ENCODE results near the gene ABR. TPM values are rescaled to one million over a fixed set of nuclear protein-coding genes. Genes with fewer than 3 reads are reported as not detected.
"Not testable (repeated sequence)": the region's sequence is repeated elsewhere in the genome, so short reads cannot be mapped to it uniquely, and the experiment has no call there.

The ABR gene
- polyA plus RNA-seq, 3 donors, result 14.7 to 62.4 (median 36.4) TPM

DNA sequence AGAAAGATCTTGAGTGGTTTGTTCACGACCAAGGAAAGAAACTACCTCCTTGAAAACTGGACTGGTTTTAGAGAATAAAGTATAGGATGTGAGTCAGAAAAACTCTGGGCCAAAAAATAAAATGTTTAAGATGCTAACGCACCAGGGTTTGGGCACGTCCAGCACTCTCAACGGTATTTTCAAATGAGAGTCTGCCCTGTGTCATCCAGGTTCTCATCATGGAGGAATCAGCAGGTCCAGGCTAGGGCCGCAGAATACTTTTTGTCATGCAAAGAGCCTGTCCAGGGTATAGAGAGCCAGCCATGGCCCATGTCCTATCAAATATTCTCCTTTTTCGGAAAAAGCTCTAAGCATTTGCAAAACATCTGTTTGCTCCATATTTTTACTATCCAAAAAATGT lies 202.6 kb downstream of the ABR start:
- H3K27ac ChIP-seq (ENCODE audit: low read depth, low read length), result no peak overlapping the region
- WGBS, 3 donors, result 75 to 88% (median 79%) methylated on average over 6 of the region's 6 CpGs

DNA sequence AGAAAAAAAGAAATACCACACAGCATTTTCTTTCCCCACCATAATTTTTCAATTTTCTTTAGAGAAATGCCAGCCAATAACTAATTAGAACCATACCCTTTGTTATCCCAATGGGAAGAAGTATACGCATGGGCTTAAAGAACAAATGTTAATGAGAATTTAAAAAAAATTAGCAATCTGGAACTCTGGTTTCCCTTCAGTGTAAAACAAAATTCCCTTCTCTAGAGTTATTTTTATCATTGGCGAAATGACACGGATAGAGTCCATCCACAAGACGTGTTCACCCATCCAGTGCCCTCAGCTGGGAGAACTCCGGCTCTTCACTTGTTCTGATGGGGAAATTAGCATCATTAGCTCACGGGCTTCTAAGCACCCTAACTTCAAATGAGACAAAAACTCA lies 203.5 kb downstream of the ABR start:
- 85 to 87% (median 87%) methylated on average over 6 of the region's 6 CpGs for WGBS, 3 donors
- no peak overlapping the region for H3K27ac ChIP-seq (ENCODE audit: low read depth, low read length)

DNA sequence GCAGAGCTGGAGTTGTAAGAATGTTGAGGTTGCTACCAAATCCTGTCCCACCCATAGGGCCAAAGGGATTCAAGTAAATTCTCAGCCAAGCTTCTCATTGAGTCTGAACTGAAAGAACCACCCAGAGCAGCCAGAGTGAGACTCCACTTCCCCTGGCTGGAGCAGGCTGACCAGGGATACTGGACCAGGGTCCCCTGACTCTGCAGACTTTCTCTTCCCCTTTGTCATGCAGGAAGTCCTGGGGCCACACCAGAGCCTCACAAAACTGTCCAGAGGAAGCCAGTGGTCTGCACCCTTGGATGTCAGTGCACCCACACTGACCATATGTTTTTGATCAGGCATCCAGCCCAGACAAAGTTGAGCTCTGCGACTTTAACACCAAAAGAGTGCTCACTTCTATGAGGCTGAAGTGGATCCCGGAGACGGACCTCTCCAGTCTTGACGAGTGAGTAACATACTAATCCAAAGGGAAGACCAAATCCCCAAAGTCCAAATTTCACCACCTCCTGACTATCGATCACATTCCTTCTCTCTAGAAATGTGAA lies 204.3 kb downstream of the ABR start:
- WGBS, 3 donors, result 50 to 64% (median 61%) methylated on average over 5 of the region's 5 CpGs
- H3K27ac ChIP-seq (ENCODE audit: low read depth, low read length), result no peak overlapping the region

DNA sequence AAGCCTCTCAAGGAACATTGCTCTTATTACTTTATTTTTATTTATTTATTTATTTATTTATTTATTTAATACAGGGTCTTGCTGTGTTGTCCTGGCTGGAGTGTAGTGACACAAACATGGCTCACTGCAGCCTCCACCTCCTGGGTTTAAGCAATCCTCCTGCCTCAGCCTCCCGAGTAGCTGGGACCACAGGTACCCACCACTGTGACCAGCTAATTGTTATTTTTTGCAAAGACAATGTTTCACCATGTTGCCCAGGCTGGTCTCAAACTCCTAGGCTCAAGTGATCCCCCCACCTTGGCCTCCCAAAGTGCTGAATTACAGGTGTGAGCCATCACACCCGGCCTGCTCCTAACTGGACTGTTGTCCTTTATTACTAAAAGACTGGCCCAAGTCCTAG lies 205.0 kb downstream of the ABR start:
- 83 to 86% (median 86%) methylated on average over 2 of the region's 2 CpGs for WGBS, 3 donors
- not testable (repeated sequence) for H3K27ac ChIP-seq (ENCODE audit: low read depth, low read length)

DNA sequence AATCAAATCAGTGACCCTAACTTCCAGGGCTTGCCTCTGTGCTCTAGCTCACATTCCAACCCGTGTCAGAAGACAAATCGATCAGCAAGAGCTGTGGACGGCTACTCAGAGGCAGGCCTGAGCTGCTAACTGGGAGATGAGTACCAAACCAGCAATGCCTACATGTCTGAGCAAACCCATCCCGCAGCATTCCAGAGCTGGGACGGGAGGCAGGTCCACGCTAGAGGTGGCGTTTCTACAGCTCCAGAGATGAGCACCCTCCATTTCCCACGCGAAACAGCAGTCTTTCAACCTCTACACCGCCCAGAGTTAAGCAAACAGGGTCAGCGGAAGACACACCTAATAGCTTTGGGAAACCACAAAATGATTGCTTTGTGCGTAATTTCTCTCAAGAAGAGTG lies 206.7 kb downstream of the ABR start:
- WGBS, 3 donors, result 73 to 86% (median 85%) methylated on average over 12 of the region's 12 CpGs
- H3K27ac ChIP-seq (ENCODE audit: low read depth, low read length), result no peak overlapping the region

DNA sequence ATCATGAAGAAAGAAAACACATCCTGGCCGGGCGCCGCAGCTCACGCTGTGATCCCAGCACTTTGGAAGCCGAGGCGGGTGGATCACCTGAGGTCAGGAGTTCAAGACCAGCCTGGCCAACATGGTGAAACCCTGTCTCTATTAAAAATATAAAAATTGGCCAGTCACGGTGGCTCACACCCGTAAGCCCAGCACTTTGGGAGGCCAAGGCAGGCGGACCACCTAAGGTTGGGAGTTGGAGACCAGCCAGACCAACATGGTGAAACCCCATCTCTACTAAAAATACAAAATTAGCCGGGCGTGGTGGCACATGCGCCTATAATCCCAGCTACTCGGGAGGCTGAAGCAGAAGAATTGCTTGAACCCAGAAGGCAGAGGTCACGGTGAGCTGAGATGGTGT lies 207.9 kb downstream of the ABR start:
- H3K27ac ChIP-seq (ENCODE audit: low read depth, low read length), result not testable (repeated sequence)
- WGBS, 3 donors, result 89 to 93% (median 92%) methylated on average over 14 of the region's 14 CpGs

DNA sequence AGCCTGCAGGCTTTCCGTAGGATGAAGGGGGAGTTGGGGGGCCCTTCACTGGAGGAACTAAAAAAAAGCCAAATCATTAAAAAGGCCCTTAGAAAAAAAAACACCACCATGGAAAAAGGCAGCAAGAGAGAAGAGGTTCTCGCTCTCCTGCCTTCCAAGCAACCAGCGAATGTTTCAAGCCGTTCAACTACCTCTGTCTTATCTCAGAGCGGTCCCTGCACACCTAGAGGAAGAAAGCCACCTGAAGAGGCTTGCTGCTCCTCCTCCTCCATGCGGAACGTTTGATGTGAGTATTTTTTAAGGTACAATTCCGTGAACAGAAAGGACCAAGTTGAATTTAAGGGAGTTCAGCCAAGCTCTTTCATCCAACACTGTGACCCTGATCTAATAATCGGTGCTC lies 209.4 kb downstream of the ABR start:
- no peak overlapping the region for H3K27ac ChIP-seq (ENCODE audit: low read depth, low read length)
- WGBS, 3 donors, result 68 to 83% (median 77%) methylated on average over 9 of the region's 9 CpGs

DNA sequence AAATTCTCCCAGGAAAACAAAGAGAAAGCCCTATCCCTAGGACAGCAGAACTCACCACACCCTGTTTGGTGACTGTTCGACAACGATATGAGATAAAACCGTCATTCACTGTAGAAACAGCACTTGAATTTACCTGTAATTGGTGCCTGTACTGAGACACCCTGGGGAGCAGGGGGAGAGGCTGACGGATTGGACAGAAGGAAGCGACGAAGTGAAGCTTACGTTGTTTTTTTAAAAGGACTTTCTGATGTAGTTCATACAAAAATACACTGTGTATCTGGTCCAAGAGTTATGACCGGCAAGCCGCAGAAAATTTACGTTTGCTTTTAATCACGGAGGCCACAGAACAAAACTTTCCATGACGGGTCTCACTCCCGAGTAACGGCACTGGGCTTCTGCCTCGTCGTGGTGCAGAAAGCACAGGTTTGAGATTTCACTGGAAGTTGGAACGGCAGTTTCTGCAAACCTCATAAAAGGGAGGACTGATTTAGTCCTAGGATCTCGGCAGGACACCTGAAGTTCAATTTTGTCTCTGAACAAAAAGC lies 209.9 kb downstream of the ABR start:
- H3K27ac ChIP-seq (ENCODE audit: low read depth, low read length), result no peak overlapping the region
- WGBS, 3 donors, result 52 to 54% (median 53%) methylated on average over 18 of the region's 18 CpGs

DNA sequence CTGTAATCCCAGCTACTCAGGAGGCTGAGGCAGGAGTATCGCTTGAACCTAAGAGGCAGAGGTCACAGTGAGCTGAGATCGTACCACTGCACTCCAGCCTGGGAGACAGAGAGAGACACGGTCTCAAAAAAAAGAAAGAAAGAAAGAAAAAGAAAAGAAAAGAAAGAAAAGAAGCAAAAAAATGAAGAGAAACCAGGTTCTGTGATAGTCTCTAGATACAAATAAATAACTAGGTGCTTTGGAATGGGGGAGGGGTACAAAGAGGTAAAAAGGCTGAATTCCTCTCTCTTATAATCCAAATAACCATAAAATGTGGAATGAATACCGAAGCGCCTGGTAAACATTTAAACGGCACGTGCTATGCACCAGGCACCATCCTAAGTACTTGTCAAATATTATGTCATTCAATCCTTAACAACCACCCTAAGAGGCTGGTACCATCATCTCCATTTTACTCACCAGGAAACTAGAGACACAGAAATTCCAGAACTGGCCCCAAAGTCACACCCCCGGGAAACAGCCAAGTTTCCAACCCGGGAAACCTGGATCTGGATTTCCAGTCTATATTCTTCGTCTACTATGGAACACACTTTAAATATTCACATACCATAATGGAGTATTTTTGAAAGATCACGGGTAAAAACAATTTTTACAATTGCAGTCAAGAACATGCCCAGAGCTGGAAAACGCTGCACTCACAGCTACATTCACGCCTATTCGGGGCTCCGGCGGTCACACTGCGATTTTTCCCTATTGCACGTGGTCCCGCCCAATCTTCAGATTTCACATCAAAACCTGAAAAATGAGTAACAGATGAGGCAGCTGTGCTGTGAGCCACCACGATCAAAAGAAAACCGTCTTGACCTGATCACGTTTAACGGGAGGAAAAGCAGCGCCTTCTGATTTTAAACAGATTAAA lies 210.7 kb downstream of the ABR start:
- 76 to 80% (median 79%) methylated on average over 24 of the region's 24 CpGs for WGBS, 3 donors
- H3K27ac ChIP-seq (ENCODE audit: low read depth, low read length), result no peak overlapping the region

DNA sequence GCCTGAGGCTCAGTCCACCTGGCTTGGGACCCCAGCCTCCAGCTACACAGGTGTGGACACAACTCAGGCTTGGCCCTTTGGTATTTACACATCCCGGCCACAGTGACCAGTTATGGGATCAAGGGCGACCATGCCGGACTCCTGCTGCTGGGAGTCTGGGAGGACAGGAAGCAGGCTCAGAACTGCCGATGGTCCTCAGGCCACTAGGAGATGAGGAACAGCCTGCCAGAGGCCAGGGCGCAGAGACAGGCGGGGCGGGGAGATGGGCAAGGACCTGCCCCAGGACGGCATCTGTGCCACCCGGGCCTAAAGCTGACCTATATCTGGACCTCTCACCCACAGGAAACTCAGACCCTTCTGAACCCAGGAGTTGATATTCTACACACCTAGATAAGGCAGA lies 212.7 kb downstream of the ABR start:
- H3K27ac ChIP-seq (ENCODE audit: low read depth, low read length), result no peak overlapping the region
- WGBS, 3 donors, result 95 to 97% (median 96%) methylated on average over 9 of the region's 9 CpGs

DNA sequence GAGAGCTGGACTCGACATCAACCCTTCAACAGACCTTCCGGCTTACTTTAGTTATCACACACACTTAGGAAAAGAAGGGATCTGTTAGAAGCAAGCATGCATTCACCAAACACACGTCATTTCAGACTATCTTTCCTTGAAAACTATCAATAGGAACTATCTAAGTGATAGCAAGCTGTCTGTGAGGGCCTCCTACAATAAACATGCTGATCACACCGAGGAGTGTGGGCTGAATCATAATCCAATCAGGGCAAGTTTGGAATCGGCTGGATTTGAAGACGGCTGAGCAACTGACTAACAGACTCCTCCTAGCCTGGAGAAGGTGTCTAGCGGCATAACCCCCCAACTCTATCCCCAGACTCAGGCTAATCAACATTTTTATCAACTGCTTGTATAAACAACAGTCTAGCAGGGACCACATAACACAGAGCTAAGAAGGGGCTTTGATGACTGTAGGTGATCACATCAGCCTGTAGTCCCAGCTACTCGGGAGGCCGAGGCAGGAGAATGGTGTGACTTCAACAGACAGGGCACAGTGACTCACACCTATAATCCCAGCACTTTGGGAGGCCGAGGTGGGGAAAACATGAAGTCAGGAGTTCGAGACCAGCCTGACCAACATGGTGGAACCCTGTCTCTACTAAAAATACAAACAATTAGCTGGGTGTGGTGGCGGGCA lies 214.3 kb downstream of the ABR start:
- H3K27ac ChIP-seq (ENCODE audit: low read depth, low read length), result no peak overlapping the region
- WGBS, 3 donors, result 75 to 85% (median 81%) methylated on average over 12 of the region's 12 CpGs

DNA sequence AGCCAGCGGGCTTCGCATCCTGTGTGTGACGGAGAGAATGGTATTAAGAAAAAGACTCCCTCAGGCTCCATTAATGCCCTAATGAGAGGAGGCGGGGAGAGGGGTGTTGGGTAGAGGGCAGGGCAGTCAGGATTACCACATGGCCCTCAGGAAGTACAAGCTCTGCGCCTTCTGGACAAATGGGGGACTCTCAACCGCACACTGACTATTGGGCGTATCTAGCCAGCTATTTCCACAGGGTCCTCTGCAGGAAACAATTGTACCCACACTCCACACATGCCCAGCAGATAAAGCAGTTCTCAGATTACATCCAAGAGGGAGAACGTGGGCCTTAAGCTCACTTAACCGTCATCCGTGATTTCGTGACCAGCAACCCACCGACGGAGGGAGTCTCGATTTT lies 214.9 kb downstream of the ABR start:
- WGBS, 3 donors, result 66 to 73% (median 70%) methylated on average over 14 of the region's 14 CpGs
- no peak overlapping the region for H3K27ac ChIP-seq (ENCODE audit: low read depth, low read length)

DNA sequence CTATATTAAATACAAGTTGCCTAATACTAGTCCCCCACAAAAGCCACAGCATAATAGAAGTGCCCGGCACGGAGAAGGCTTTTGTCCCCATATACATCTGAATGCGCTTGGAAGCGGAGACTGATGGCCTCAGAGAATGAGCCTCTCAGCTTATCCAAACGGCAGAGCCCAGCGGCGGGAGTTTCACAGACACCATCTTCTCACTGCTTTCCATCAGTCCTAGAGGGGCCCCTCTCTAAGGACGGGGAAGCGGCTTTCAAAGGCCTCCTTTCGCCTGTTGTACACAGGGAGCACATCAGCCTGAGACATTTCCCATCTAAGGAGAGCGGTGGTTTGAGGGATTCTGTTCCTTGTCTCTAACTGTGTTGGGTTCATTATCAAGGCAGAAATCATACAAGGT lies 217.1 kb downstream of the ABR start:
- 83 to 85% (median 84%) methylated on average over 11 of the region's 11 CpGs for WGBS, 3 donors
- no peak overlapping the region for H3K27ac ChIP-seq (ENCODE audit: low read depth, low read length)

DNA sequence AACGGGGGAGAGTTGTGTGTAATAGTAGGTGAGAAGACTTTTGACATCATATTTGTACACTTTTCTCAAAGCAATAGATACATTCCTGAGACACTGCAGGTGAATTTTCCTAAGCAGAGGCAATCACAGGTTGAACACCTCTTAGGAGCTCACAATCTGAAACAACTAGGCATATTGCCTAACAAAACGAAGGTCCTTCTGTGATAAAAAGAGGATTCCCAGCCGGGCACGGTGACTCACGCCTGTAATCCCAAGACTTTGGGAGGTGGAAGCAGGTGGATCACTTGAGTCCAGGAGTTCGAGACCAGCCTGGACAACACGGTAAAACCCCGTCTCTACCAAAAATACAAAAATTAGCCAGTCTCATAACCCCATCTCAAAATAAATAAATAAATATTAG lies 217.6 kb downstream of the ABR start:
- H3K27ac ChIP-seq (ENCODE audit: low read depth, low read length), result no peak overlapping the region
- 81 to 94% (median 85%) methylated on average over 8 of the region's 8 CpGs for whole genome bisulfite sequencing, 3 donors

DNA sequence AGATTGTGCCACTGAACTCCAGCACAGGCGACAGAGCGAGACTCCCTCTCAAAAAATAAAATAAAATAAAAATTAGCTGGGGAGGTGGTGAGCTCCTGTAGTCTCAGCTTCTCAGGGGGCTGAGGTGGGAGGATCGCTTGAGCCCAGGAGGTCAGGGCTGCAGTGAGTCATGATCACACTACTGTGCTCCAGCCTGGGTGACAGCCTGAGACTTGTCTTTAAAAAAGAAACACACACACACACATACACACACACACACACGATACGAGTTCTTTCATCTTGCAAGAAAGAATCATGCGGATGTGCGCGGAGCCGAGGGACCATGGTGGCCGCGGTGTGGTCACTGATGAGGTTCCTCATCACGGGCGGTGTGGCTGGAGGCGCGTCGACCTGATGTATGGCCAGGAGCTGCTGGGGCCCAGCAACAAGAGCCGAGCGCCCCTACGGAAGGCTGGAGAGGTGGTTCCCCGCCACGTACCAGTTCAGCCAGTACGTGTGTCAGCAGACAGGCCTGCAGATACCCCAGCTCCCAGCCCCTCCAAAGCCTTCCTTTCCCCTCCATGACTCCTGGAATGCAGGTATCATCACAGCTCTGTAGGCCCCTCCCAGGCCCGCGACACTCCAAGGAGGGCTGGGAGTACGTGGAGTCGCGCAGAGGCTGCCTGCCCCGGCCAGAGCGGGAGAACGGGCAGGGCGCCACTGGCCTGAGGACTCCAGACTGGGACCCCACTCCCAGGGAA lies 220.9 kb downstream of the ABR start:
- no peak overlapping the region for H3K27ac ChIP-seq (ENCODE audit: low read depth, low read length)
- 90 to 95% (median 94%) methylated on average over 31 of the region's 31 CpGs for WGBS, 3 donors

DNA sequence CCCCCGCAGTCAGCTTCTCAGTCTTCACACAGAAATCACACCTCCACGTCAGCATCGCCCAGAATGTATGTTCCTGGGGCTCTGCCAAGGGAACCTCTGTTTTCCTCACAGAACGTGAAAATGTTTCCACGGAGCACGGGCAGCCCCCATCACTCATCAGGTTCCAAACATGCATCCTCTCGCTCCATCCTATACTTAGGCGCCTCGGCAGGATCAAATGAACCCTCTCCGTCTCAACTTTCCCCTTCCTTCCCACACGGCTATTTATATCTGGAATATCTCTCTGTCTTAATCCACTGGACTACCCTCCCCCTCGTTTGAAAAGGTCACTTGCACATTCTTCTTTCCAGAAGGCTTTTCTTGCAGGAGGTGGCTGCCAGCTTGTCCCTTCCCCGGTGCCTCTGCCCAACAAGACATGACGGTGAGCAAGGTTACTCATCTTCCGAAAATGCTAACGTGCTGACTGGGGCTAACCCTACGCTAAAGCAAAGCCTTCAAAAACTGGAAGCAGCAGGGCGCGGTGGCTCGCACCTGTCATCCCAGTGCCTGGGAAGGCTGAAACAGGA lies 221.8 kb downstream of the ABR start:
- WGBS, 3 donors, result 77 to 83% (median 80%) methylated on average over 20 of the region's 20 CpGs
- H3K27ac ChIP-seq (ENCODE audit: low read depth, low read length), result no peak overlapping the region

DNA sequence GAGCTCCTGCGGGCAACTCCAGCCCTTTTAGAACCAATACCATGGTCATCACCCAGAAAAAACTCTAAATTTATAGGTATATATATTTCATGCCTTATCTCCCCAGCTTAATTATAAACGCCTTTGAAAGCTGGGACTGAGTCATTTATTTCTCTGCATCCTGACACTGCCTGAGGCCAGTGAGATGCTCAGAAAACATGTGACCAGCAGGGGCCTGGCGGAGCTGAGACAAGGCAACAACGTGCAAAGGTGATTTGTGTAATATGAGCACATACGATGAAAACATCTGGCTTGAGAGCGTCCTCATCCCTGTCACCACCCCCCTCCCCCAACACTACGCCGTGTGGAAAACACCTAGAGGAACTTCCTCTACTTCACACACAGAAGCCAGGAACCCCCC lies 222.9 kb downstream of the ABR start:
- no peak overlapping the region for H3K27ac ChIP-seq (ENCODE audit: low read depth, low read length)
- 66 to 76% (median 66%) methylated on average over 8 of the region's 8 CpGs for WGBS, 3 donors

DNA sequence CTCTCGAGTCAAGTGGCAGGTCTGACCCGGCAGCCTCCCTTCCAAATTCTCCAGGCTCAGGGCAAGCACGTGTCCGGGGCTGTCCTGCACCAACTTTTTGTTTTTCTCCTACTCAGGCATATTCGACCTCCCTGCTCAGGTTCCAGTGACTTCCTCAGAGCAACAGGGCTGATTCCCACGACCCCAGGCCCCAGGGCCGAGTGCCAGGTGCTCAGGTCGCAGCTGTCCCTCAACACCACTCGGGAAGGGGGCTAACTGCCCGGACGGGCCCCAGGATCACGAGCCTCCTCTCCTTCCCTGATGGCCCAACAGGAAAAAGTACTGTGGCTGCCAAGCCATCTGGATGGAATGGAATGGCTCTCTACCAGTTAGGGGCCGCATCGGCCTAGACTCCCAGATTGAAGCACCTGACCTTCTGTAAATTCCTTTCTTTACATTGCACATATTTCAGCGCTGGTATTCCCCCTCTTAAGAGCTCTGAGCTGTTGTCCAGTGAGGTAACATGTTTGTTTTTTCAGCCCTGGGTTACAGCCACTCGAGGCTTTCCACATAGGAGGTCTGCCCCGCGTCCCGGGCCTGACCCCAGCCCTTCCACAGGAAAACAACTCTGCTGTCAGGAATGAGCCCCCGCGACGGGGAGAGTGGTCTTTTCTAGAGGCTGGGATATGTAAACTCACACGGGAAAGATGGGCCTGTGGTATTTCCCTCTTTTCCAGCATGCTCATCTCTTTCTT lies 225.2 kb downstream of the ABR start:
- no peak overlapping the region for H3K27ac ChIP-seq (ENCODE audit: low read depth, low read length)
- WGBS, 3 donors, result 59 to 64% (median 59%) methylated on average over 23 of the region's 23 CpGs
